Suprapubic skin (tissue), 4 donors: ENCODE results near the gene FOXO6. TPM values are rescaled to one million over a fixed set of nuclear protein-coding genes. Genes with fewer than 3 reads are reported as not detected.
A peak's percentile ranks its signal among the peaks of the same experiment; 100 is the strongest.

Source experiments
- DNase-seq, 2 donors: peaks; one replicate each; pipeline ENCODE4 v3.0.0-alpha.2; 2019; ENCODE audit warnings: low spot score in 2 of 2
- H3K27ac ChIP-seq: fragments of 200-600 bp; sonication (generic); one replicate; pipeline ENCODE4 v1.5.1; 2019
- H3K27me3 ChIP-seq: fragments of 200-600 bp; sonication (generic); one replicate; pipeline ENCODE4 v1.5.1; 2019
- H3K36me3 ChIP-seq: fragments of 200-600 bp; sonication (generic); one replicate; pipeline ENCODE4 v1.5.1; 2019
- H3K4me1 ChIP-seq: fragments of 200-600 bp; sonication (generic); one replicate; pipeline ENCODE4 v1.5.1; 2019
- H3K4me3 ChIP-seq: fragments of 200-600 bp; sonication (generic); one replicate; pipeline ENCODE4 v1.5.1; 2019; ENCODE audit warnings: mild to moderate bottlenecking
- H3K9me3 ChIP-seq: fragments of 200-600 bp; sonication (generic); one replicate; pipeline ENCODE4 v1.5.1; 2019
- CTCF ChIP-seq, 2 donors: fragments of 200-600 bp in 1 of 2; fragments of 450-650 bp in 1 of 2; sonication (generic) in 1 of 2; IDR thresholded peaks; one replicate each; pipeline ENCODE4 v1.5.1; 2016 to 2019; ENCODE audit warnings: antibody characterized with exemption in 2 of 2, mild to moderate bottlenecking in 1 of 2, moderate library complexity in 1 of 2
- EP300 ChIP-seq: sonication (generic); formaldehyde crosslinking; IDR thresholded peaks from one replicate; pipeline ENCODE4 v1.6.1; 2017; ENCODE audit warnings: antibody characterized with exemption
- POLR2A ChIP-seq, 2 donors: fragments of 450-650 bp; IDR thresholded peaks; one replicate each; pipeline ENCODE4 v1.6.1; 2017; ENCODE audit warnings: antibody characterized with exemption in 2 of 2, mild to moderate bottlenecking in 2 of 2, moderate library complexity in 2 of 2
- POLR2AphosphoS5 ChIP-seq, 3 donors: sonication (generic); formaldehyde crosslinking; IDR thresholded peaks; one replicate each; pipeline ENCODE4 v1.6.1; 2017; ENCODE audit warnings: antibody characterized with exemption in 3 of 3
- WGBS: methylation state at CpG from one replicate; pipeline ENCODE4 v1.1.5; 2018; 5-methylcytosine and 5-hydroxymethylcytosine counted together
- total RNA-seq, 4 donors: library from RNA; depleted of rRNA; stranded (reverse); fragments of >200 nt; gene quantifications; one replicate each; pipeline ENCODE4 v1.1.0, GENCODE V29; 2016

Gene FOXO6
- total RNA-seq, 4 donors from 2014 or later, result 1.4 to 2.8 (median 1.6) TPM

DNA sequence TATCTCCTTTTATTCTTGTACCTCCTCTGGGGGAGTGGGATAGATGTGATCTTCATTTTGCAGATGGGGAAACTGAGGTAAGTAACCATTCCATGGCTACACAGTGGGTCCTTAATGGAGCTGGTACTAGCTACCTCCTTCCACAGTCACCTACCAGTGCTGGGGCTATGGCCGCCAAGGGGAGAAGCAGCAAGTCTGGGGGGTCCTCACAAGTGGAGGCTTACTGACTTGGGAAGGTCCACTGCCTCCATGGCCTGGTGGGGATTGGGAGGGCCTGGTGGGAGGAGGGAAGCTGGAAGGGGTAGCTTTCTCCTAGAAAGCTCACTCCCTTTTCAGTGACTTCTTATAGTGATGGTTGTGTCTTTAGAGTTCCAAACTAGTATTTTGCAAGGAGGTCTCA lies 5.9 kb upstream of the FOXO6 start:
- 100% methylated on average over 1 of the region's 1 CpG for WGBS
- H3K27ac ChIP-seq, result no peak overlapping the region
- H3K4me1 ChIP-seq, result peaks cover 49% of the 10 kb centered on the region
- H3K4me3 ChIP-seq, result no peak overlapping the region
- DNase-seq, result peak; percentile 43
- no peaks in the 10 kb centered on the region for H3K27me3 ChIP-seq
- H3K36me3 ChIP-seq, result no peaks in the 10 kb centered on the region
- TF ChIP-seq POLR2AphosphoS5 (IDR thresholded peaks at IDR 0.05) (no peak), EP300 (no peak), CTCF (IDR thresholded peaks at IDR 0.05) (no peak)
- H3K9me3 ChIP-seq, result no peaks in the 10 kb centered on the region

GRCh38 chr1:41355761-41356160 lies 5.5 kb upstream of the FOXO6 start:
- no peaks in the 10 kb centered on the region for H3K27me3 ChIP-seq
- peak; percentile 23 to 40 for DNase-seq
- WGBS, result 79% methylated on average over 6 of the region's 6 CpGs

DNA sequence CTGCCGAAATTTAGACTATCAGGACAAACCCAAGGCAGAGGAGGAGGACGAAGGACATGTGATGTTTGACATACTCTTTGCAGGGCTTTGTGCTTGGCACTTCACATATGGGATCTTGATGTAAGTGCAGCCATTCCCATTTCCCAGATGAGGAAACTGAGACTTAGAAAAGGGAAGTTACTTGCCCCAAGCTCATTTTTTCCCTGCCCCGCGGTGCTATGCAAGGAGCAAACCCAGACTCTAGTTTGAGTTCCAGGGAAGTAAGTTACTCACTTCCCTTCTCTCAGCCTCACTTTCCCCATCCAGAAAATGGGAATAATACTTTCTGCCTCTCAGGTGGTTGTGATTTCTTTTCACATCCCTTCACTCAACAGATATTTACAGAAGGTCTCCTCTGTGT lies 4.5 kb upstream of the FOXO6 start:
- peak; percentile 1 to 21 for DNase-seq
- no peaks in the 10 kb centered on the region for H3K36me3 ChIP-seq
- 91% methylated on average over 4 of the region's 4 CpGs for WGBS
- H3K4me3 ChIP-seq, result no peak overlapping the region
- H3K27ac ChIP-seq, result no peak overlapping the region
- no peaks in the 10 kb centered on the region for H3K27me3 ChIP-seq
- TF ChIP-seq CTCF (IDR thresholded peaks at IDR 0.05), result no peak
- no peak for TF ChIP-seq EP300
- no peak for TF ChIP-seq POLR2A (IDR thresholded peaks at IDR 0.05)
- no peak for TF ChIP-seq POLR2AphosphoS5 (IDR thresholded peaks at IDR 0.05)
- H3K4me1 ChIP-seq, result peaks cover 58% of the 10 kb centered on the region
- no peaks in the 10 kb centered on the region for H3K9me3 ChIP-seq

More at GRCh38 chr1:41355761-41356160, 5.5 kb upstream of the FOXO6 start:
- H3K4me3 ChIP-seq, result no peak overlapping the region
- H3K9me3 ChIP-seq, result no peaks in the 10 kb centered on the region
- TF ChIP-seq CTCF (IDR thresholded peaks at IDR 0.05) (no peak), EP300 (no peak), POLR2A (IDR thresholded peaks at IDR 0.05) (no peak), POLR2AphosphoS5 (IDR thresholded peaks at IDR 0.05) (no peak)
- no peaks in the 10 kb centered on the region for H3K36me3 ChIP-seq
- peaks cover 53% of the 10 kb centered on the region for H3K4me1 ChIP-seq
- no peak overlapping the region for H3K27ac ChIP-seq

GRCh38 chr1:41357451-41358101 lies 3.7 kb upstream of the FOXO6 start:
- H3K4me1 ChIP-seq, result peaks cover 66% of the 10 kb centered on the region
- H3K9me3 ChIP-seq, result no peaks in the 10 kb centered on the region
- 30% methylated on average over 3 of the region's 6 CpGs for WGBS
- H3K36me3 ChIP-seq, result no peaks in the 10 kb centered on the region
- H3K4me3 ChIP-seq, result no peak overlapping the region
- no peaks in the 10 kb centered on the region for H3K27me3 ChIP-seq
- peak; percentile 46 to 67 for DNase-seq
- no peak overlapping the region for H3K27ac ChIP-seq
- TF ChIP-seq CTCF (IDR thresholded peaks at IDR 0.05) (no peak), POLR2A (IDR thresholded peaks at IDR 0.05) (no peak), EP300 (no peak), POLR2AphosphoS5 (IDR thresholded peaks at IDR 0.05) (no peak)

DNA sequence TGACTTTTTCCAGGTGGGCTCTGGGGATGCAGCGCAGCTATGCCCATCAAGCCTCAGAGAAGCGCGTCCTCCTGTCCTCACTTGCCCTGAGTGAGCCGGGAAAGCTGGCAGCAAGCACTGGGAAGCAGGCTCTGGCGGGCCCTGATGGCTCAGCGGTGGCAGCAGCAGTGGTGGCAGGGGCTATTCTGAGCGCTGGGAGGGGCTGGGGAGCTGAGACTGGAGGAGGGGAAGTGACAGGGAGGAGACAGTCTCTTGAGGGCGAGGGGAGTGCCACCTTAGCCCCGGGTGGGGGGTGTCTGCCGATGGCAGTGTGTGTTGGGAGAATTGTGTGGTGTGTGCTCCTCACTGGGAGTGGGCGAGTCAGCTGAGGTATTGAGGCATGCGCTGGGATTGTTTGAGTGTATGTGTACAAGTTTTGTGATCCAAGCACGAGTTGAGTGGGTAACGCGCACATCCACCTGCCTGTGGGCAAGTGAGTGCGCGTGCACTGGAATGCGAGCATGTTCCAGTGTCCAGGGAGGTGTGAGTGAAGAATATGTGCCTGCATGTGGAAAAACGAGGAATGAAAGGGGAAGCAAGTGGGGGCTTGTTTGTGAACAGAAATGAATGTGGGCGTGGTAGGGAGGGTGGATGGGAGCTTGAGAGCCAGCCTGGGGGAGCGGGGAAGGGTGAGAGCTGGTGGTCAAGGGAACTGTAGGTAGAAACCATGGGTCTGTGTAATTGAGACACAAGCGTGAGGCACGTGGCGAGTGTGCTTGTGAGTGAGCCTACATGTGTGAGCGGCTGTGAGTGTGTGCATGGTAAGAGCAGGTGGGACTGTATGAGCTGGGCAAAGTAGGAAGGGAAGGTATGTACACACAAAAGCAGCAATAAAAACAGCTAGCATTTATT lies 2.9 kb upstream of the FOXO6 start:
- 50% methylated on average over 25 of the region's 25 CpGs for WGBS
- DNase-seq, result peak; percentile 63 to 66
- Histone ChIP-seq H3K4me1 (peaks cover 70% of the 10 kb centered on the region), H3K27me3 (no peaks in the 10 kb centered on the region), H3K27ac (no peak overlapping the region), H3K4me3 (no peak overlapping the region), H3K9me3 (no peaks in the 10 kb centered on the region), H3K36me3 (no peaks in the 10 kb centered on the region)
- no peak for TF ChIP-seq CTCF (IDR thresholded peaks at IDR 0.05)
- TF ChIP-seq EP300, result no peak
- no peak for TF ChIP-seq POLR2A (IDR thresholded peaks at IDR 0.05)
- no peak for TF ChIP-seq POLR2AphosphoS5 (IDR thresholded peaks at IDR 0.05)
